WI38 (cell line): ENCODE data around the gene LNPEP.

Experiments
- H3K4me3 ChIP-seq: 2 replicates; pipeline ENCODE4 v1.5.1; 2011; ENCODE audit warnings: low read depth, mild to moderate bottlenecking, control low read depth, low read length
- CTCF ChIP-seq: IDR thresholded peaks from 2 replicates; pipeline ENCODE4 v1.5.1; 2012; ENCODE audit warnings: low read depth, mild to moderate bottlenecking, control low read depth, low read length

LNPEP gene

GRCh38 chr5:97085459-97086181 lies 149.7 kb downstream of the LNPEP start:
- no peak for TF ChIP-seq CTCF
- H3K4me3 ChIP-seq, result no peak overlapping the region
